Measurements from ENCODE around the gene PLLP.
A peak's percentile ranks its signal among the peaks of the same experiment; 100 is the strongest.

Gene PLLP

DNA sequence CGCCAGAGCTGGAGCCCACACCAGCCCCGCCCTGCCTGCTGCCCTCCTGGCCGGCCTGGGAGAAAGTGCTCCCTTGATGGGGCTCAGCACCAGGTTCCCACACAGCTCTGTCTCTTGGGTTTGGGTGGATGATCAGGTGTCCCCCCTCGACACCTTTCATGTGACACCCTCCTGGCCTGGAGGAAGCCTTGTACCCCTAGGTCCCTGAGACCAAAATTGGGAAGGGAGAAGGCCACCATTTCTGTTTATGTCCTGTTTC lies 19.4 kb upstream of the PLLP start:
- H3K4me3 ChIP-seq (ENCODE audit: low read depth, low read length), result no peak overlapping the region
- DNase-seq (ENCODE audit: low read depth), result no peak

DNA sequence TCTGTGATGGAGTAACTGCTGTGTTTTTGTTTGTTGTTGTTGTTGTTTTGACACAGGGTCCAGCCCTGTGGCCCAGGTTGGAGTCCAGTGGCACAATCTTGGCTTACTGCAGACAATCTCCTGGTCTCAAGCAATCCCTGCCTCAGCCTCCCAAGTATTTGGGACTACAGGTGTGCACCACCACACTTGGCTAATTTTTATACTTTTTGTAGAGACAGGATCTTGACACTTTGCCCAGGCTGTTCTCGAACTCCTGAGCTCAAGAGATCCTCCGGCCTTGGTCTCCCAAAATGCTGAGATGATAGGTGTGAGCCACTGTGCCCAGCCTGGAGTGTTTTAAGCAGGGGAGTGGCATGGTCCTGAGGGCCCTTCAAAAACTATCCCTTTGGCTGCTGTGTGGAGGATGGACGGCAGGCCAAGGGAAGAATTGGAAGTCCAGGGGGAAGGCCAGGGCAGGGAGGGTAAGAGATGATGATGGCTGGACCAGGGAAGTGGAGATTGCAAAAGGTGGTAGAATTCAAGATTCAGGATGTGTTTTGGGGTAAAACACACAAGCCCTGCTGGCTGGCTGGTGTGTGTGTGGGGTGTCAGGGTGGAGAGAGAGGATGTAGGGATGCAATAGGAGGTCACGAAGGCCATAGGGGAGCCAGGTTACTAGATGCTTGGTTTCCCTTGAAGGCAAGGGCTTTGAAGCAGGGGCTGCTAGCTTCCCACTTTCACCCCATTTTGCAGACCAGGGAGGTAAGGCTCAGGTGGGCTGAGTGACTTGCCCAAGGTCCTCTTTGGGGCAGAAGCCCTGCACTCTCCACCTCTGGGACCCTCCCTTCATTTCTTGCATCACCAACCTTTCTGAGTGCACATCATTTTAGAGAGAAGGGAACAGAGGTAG lies 18.8 kb upstream of the PLLP start:
- DNase-seq (ENCODE audit: low read depth), result no peak

DNA sequence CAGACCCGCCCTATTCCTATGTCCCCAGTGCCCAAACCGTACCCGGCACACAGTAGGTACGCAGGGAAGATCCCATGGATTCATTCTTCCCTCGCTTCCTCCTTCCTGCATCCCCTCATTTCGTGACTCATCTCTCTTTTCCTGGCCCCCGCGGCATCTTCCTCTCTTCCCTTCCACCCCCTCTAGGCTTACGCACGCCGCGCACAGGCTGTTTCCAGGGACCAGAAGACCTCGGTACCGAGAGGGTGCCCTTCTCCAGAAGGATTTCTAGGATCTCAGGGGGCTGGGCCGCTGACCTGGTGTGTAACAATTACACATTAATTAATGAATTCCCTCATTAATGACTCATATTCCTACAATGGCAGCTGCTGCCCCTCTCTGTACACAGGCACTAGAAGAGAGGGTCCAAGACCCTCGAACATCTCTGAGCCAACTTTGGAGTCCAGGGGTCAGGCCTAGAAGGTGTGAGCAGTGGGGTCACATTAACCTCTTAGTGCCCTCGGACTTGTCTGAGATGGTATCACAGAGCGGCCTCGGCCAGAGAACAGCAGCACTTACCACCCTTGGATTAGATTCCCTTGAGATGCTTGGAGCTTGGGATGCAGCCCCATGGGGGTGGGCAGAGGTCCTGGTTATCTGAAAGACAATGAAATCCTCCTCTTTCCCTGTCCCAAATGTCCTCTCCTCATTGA lies 16.8 kb upstream of the PLLP start:
- no peak for DNase-seq (ENCODE audit: low read depth)
- H3K4me3 ChIP-seq (ENCODE audit: low read depth, low read length), result peak overlapping the region; percentile 39

More for the DNA sequence above, 18.8 kb upstream of the PLLP start:
- no peak overlapping the region for H3K4me3 ChIP-seq (ENCODE audit: low read depth, low read length)

DNA sequence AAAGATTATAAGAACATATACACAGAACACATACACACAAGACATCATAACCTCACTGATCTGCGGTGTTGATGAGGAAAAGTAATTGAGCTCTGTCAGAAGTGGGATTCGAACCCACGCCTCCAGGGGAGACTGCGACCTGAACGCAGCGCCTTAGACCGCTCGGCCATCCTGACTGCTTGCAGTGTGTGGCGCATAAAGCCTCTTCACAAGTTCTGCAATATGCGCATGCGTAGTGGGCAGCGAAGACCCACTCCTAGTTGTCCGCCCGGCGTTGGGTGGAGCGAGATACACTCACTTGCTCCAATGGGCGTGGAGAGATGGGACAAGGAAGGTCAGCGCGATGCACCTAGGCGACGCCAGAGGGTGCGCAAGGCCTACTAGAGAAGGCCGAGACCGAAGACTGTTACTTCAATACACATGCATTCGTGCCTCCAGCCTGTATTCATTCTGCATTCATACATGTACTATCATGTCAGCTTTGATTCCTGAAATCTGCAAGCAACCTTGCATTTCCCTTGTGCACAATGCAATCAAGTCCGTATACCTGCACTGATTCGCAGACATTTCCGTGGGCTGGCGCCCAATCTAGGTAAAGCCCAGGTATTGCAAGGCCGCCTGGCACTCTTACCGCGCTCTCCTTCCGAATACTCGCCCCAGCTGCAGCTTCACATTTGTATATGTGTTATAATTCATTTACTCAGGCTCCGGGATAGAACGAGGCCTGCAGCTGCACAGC lies 16.1 kb upstream of the PLLP start:
- peak overlapping the region; percentile 56 for H3K4me3 ChIP-seq (ENCODE audit: low read depth, low read length)
- peak; percentile 94 for DNase-seq (ENCODE audit: low read depth)

DNA sequence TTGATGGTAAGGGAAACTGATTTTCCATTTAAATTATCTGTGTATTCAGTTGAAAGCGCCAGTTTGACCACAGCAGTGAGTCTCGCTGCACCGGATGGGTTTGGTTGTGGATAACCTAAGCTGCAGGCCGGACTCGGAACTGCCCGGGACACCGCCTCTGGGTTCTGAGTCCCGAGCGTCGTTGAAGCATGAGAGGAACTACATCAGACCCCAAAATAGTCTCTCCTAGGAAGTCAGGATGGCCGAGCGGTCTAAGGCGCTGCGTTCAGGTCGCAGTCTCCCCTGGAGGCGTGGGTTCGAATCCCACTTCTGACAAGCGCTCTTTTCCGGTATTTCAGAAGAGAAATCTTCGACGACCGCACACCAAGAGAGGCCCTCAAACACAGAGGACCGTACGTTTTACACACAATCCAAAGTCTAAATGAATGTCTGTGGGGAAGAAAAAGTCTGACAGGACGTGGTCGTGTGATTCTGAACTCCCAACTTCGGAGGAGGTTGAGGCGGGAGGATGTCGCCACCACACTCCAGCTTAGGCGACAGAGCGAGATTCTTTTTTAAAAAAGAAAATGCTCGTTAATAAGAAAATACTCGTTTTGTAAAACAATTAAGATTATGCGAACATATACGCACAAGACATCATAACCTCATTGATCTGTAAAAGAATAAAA lies 15.4 kb upstream of the PLLP start:
- DNase-seq (ENCODE audit: low read depth), result peak; percentile 85
- H3K4me3 ChIP-seq (ENCODE audit: low read depth, low read length), result peak overlapping the region; percentile 56

DNA sequence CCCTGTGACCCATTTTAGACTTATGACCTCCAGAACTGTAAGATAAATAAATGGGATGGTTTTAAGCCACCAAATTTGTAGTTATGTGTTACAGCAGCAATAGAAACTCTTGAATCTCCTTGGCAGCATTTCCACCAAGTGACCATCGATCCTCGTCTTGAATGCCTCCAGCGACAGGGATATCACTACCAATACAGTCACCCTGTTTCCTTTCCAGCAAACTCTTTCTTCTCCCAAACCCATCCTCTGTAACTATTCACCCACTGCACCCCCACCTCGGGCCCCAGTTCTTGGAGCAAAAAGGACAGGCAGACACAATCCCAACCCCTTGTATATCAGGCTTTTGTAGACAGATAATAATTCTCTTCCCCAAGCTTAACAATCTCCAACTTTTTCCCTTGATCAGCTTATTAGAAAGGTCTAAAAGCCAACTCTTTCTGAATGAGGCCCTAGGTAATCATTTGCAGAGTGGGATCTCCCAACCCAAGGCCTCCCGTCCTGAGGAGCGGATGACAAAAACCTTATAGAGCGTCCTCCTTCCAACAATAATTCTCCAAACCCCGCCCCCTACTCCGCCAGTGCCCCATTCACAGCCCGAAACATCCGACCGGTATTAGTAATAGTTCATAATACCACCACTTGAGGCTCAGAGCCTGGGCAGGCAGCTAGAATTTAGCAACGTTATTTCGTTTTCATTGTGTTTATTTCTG lies 14.7 kb upstream of the PLLP start:
- DNase-seq (ENCODE audit: low read depth), result no peak
- H3K4me3 ChIP-seq (ENCODE audit: low read depth, low read length), result peak overlapping the region; percentile 56

DNA sequence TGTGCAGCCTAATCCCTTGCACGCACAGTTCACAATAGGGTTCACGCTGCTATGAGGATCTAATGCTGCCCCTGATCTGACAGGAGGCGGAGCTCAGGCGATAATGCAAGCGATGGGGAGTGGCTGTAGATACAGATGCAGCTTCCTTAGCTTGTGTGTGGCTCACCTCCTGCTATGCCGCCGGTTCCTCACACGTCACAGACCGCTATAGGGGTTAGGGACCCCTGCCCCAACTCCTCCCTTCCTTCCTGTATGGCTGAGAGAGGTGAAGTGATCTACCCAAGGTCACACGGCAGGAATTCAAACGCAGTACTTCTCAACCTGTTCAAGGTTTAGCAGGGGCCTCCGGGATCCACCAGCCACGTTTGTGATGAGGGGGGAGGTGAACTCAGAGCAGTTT lies 13.4 kb upstream of the PLLP start:
- no peak for DNase-seq (ENCODE audit: low read depth)
- H3K4me3 ChIP-seq (ENCODE audit: low read depth, low read length), result no peak overlapping the region

DNA sequence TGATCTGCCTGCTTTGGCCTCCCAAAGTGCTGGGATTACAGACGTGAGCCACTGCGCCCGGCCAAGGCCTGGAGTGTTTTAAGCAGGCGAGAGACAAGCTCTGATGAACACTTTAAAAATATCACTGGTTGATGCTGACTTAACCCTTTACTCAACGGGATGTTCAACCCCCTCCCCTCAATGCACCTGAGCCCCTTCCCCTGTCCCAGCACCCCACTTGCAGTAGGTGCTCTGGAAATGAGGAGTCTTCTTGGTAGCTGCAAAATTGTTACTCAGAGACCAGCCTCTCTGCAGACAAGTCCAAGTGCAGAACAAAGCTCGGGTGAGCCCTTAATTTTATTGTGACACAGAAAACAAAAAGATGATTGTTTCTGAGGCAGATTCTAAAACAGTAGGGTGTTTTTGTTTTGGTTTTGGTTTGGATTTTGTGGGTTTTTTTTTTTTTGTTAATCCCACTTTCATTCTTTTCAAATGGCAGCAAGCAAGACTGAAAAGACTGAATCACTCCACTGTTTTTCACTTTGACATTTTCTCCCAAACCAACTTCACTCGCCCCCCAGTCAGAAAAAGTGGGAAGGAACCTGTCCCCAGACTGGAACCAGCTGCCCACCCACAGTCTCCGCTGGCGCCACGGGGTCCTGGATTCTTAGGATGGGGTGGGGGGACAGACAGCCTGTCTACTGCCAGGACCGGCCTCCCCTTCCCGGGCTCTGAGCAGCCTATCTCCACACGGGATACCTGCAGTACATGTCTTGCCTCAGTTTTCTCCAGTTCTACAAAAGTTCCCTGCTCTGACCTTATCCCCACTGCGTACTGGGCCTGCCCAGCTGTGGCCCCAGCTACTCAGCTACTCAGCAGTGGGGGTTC lies 5.2 kb upstream of the PLLP start:
- DNase-seq (ENCODE audit: low read depth), result no peak
- no peak overlapping the region for H3K4me3 ChIP-seq (ENCODE audit: low read depth, low read length)

DNA sequence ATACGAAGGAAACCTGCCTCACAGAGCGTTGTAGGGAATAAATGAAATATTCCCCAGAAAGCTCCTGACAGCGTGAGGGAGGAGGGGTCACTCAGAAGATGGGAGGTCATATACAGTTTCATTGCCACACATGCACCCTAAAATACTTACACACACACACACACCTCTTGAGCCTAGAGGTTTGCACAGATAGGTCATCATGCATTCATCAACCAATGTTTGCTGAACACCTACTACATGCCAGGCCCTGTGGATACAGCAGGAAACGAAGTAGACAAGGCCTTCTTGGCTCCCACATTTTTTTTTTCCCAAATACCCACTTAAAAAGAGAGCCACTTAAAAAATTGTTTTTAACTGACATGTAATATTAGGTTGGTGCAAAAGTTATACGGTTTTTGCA lies 907 bp upstream of the PLLP start:
- no peak for DNase-seq (ENCODE audit: low read depth)
- H3K4me3 ChIP-seq (ENCODE audit: low read depth, low read length), result no peak overlapping the region

DNA sequence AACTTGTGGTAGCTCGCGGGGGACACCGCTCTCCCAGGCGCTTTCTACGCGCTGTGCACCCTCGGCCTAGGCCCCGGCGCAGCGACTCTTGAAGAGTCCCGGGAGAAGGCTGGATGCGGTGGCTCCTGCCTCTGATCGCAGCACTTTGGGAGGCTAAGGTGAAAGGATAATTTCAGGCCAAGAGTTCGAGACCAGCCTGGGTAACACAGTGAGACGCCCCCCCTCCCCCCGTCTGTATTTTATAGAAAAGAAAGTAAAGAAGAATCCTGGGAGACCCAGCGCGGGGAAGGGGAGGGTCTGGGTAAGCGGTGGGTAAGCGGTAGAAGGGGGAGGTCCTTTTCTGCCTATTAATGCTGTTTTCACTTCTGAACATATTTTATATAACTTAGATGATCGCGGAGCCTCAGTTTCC lies 486 bp upstream of the PLLP start:
- no peak for DNase-seq (ENCODE audit: low read depth)
- peak overlapping the region; percentile 48 for H3K4me3 ChIP-seq (ENCODE audit: low read depth, low read length)

DNA sequence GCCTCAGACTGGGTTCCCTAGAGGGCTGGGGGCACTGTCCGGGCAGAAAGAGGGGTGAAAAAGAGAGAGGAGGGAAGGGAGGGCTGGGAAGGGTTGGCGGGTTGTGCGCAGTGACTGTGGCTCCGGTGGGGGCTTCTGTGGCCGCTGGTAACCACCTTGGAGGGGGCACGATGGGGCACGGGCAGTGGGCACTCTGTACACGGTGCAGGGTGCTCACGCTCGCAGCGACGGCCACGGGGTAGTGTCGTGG lies 588 bp downstream of the PLLP start:
- DNase-seq (ENCODE audit: low read depth), result no peak
- peak overlapping the region; percentile 48 for H3K4me3 ChIP-seq (ENCODE audit: low read depth, low read length)

DNA sequence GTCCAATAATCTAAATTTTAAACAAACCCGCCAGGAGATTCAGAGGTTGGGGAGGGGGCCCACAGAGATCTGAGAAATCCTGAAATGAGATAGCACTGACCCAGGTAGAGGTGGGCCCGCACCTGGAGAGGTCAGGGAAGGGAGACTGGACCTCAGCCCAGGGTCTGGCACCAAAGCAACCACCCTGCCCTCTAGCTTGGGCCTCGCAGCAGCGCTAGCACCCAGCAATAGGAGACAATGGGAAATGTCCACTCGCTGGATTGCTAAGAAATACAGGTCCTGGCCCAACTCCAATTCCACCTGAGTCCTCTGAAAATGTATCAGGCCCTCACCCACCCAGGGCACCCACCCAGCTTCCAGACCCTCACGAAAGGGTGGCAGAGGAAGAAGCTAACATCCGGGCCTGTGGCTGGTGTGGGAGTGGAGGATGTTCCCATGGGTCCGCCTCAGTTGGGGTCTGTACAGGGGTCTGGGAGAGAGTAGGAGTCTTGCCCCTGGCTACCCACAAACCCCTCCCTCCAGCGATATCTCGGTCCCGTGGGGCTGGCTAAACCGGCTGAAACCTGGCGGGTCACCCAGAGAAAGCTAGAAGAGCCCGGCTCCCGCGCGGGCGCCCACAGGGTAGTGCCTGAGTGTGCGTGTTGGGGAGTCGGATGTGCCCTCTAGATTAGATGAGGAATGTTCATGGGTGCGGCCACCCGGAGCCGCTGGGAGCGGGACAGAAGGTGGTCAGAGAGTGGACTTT lies 1.1 kb downstream of the PLLP start:
- H3K4me3 ChIP-seq (ENCODE audit: low read depth, low read length), result no peak overlapping the region
- no peak for DNase-seq (ENCODE audit: low read depth)

DNA sequence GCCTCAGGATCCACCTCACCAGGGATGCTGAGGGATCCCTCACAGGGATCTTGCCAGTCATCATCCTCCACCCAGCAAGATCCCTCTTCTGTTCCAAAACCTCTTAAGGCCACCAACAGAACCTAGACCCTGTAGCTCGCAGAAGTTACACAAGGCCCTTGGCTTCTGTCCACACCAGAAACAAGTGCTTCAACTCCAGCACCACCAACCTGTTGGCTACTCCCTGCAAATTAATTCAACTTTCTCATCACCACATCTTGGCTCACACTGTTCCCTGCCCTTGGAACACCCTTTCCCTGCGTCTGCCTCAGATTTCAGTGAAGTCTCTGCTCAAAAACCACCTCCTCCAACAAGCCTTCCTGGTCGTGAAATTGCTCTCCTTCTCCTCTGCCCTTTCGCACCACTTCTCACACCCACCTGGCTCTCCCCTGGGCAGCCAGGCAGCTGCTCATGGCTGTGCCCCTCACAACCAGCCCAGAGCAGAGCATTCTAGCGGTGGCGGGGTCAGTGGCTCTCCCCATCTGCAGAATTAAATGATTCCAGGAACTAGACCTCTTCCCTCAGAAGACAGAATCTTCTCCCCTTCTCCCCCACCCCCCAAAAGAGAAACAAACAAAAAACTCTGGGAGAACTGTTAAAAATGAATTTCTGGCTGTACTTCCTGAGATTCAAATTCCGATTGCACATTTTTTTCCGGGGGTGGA lies 1.8 kb downstream of the PLLP start:
- no peak for DNase-seq (ENCODE audit: low read depth)

DNA sequence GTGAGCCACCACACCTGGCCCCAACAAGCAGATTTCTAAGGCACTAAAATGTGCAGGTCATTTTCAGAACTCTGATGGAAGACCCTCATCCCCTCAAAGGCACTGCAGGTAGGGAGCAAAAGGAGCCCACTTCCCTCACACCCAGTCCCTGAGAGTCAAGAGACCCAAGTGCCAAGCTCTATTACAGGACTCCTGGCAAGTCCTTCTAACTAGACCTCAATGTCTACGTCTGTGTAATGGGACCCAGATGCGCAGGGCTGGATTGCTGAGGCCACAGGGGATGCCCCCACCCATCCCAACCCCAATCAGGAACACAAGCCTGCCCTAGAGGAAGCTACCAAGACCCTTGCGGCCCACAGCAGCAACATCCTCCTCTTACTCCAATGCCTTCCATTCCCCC lies 2.7 kb downstream of the PLLP start:
- H3K4me3 ChIP-seq (ENCODE audit: low read depth, low read length), result no peak overlapping the region
- DNase-seq (ENCODE audit: low read depth), result no peak

More for the DNA sequence above, 1.8 kb downstream of the PLLP start:
- H3K4me3 ChIP-seq (ENCODE audit: low read depth, low read length), result no peak overlapping the region

DNA sequence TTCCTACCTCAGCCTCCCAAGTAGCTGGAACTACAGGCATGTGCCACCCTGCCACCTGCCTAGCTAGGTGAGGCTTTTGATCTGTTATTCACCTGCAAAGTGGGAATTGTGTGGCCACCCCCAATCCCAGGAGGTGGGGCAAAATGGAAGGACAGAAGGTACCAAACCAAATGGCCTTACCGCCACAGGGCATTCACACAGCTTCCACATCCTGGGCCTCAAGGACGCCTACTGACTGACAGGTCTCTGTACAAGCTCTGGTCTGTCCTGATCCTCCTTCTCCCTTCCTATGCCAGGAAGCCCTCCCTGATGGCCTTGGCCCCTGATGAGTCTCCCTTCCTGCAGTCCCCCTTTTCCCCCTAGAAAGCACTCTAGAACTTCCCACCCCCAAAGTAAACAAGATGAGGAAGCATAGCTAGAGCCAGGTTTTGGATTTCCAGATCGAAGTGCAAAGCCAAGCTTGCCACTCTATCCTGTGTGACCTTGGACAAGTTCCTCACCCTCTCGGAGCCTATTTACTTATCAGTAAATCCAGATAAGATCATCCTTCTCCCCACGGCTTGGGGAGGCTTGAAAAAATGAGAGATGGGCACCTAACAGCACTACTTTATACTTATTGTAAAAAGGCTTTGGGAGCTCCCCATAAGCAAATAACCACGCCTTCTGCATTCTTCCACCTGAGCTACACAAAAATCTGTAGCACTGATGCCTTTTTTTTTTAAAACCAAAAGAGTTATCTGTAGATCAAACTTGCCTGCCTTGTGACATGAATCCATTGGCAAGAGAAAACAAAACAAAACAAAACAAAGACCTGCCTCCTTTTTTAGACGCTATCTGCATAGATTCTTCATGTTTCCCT lies 4.5 kb downstream of the PLLP start:
- H3K4me3 ChIP-seq (ENCODE audit: low read depth, low read length), result no peak overlapping the region
- no peak for DNase-seq (ENCODE audit: low read depth)

DNA sequence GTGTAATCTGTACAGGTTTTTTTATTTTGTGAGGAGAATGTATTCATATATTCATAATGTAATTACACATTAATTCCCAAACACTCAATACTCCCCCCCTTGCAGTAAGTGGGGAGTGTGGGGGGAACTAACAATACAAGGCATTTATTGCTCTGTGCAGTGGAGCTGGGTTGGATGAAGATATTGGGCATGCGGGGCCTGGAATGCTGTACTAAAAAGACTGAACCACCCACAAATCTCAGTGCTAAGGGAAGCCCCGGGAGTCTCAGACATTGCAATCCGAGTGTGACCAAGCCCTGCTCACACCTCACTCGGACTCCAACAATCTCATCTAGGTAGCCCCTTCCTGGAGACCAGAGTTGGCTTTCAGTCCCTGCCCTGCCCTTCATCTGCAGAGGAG lies 6.0 kb downstream of the PLLP start:
- no peak overlapping the region for H3K4me3 ChIP-seq (ENCODE audit: low read depth, low read length)
- DNase-seq (ENCODE audit: low read depth), result no peak

DNA sequence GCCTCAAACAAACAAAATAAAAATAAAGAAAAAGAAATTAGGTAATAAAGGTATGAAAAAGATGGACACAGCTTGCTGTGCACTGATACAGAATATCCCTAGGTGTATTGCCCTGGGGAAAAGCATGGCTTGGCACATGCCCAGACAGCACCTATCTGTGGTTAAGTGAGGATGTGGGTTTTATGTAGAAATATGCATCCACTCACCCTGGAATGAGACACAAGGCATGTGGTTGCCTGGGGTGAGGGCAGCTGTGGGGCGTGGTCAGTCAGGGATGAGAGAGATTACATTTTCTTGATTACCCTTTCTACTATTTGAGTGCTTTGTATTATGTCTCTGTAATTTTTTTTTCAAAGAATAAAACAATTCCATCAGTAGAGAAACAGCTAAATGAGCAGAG lies 6.9 kb downstream of the PLLP start:
- DNase-seq (ENCODE audit: low read depth), result peak; percentile 9
- no peak overlapping the region for H3K4me3 ChIP-seq (ENCODE audit: low read depth, low read length)
